Hepatocyte (in vitro differentiated cells): ENCODE results near the gene PPM1F.

Source experiments
- CTCF ChIP-seq: fragments of 200-600 bp; sonication (generic); IDR thresholded peaks from 2 replicates; pipeline ENCODE4 v1.5.1; 2016; ENCODE audit warnings: antibody characterized with exemption, mild to moderate bottlenecking; ENCODE audit not compliant: poor library complexity
- EZH2 ChIP-seq: fragments of 200-600 bp; sonication (generic); IDR thresholded peaks from 2 replicates; pipeline ENCODE4 v1.6.1; 2016; ENCODE audit warnings: antibody characterized with exemption, mild to moderate bottlenecking, borderline replicate concordance

- no peak for TF ChIP-seq CTCF
- no peak for TF ChIP-seq EZH2
Measured at GRCh38 chr22:21966643-21967516, 14.2 kb upstream of the PPM1F start.
